Activated CD8-positive, alpha-beta memory T cell treated with anti-CD3 and anti-CD28 coated beads, Interleukin-2, amount 50 U/mL, for 48 hours (primary cell): ENCODE results near the gene ERI3.

ENCODE experiments used
- DNase-seq: peaks from one replicate; pipeline ENCODE4 v3.0.0-alpha.2; 2020

ERI3 gene

GRCh38 chr1:44348061-44348485, 7.0 kb downstream of the ERI3 start:
- no peak for DNase-seq

GRCh38 chr1:44347280-44347679, 7.8 kb downstream of the ERI3 start:
- DNase-seq = no peak

DNA sequence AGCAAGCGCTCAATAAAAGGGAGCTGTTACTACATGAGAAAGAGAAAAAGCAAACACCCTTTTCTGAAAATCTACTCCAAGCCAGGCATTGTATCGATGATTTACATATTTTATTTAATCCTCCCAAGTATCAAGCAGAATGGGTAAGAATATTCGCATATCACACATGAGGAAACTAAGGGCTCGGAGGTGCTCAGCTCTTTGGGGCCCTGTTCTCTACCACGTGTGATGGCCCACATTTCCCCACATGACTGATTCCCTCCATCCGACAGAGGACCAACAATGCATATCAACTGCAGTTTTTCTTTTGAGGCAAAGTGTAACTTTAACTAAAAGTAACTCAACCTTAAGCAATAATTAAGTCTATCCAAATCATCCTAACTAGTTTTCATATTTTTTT, 8.2 kb downstream of the ERI3 start:
- no peak for DNase-seq

GRCh38 chr1:44346184-44346583, 8.9 kb downstream of the ERI3 start:
- DNase-seq = no peak

DNA sequence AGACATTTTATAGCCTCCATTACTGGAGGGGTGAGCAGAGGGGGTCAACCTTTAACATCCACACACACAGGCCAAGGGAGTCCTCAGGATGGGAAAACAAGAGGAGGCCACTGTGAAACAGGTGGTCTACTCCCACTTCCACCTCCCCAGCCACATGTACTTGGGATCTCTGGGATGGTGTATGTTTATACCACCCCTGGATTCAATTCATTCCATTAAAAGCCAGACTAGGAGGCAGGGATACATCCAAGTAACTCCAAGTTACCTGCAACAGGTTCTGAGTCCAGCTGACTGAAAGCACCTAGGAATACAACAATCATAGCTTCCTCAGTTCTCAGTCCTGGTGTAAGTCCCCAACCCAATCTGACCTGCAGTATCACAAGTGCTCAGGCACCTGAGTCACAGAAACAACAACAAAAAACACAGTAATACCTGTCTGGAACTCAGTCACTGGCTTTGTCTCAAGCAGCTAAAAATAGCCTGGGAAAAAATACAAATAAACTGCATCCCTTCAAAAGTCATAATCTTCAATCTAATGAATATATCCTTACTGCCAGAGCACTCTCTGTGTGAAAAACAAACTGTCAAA, 9.8 kb downstream of the ERI3 start:
- DNase-seq = no peak

GRCh38 chr1:44339731-44340130, 15.3 kb downstream of the ERI3 start:
- DNase-seq = no peak

DNA sequence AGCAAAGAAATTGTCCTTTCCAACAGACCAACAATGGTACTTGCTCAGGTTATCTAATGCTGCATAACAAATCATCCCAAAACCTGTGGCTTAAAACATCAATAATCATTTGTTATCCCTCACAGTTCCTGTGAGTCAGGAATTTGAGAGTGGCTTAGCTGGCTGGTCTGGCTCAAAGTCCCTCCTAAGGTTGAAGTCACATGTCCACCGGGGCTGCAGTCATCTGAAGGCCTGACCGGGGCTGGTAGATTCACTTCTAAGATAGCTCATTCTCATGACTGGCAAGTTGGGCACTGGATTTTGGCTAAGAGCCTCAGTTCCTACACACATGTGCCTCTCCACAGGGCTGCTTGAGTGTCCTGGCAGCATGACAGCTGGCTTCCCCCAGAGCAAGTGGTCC, 16.9 kb downstream of the ERI3 start:
- DNase-seq = no peak

DNA sequence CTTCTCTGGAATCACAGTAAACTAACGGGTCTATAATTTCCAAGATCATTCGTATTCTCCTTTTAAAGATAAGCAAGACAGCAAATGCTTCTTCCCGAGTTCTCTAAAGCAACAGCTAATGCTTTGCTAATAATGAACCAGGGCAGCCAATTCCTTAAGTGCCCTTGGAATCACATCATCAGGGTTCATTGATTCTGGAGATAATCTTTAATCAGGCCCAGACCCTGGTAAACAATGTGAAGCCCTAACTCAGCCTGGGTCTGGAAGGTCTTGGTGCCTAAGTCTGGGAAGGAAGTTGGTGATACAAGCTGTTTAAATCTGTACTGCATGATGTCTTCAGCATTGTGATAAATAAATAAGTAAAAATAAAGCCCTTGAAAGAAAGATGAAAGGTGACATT, 18.4 kb downstream of the ERI3 start:
- no peak for DNase-seq

- DNase-seq = no peak
Measured at GRCh38 chr1:44334968-44335367, 20.1 kb downstream of the ERI3 start.

DNA sequence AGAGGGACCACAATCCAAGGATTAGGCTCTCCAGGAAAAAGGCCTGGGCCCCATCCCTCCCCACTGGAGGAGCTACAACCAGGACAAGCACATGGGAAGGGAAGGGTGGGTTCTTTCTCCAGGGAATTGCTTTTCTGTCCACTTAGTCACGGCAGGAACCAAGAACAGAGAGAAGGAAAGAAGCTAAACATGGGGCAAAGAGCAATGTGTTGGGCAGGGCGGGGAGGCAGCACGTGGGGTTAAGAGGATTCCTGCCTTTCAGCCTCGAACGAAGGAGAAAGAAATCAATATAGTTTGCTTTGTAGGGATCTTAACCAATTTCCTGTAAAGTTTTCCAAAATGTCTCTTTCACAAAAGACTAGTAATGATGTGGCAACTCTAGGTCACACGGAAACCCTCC, 21.7 kb downstream of the ERI3 start:
- DNase-seq = no peak

DNA sequence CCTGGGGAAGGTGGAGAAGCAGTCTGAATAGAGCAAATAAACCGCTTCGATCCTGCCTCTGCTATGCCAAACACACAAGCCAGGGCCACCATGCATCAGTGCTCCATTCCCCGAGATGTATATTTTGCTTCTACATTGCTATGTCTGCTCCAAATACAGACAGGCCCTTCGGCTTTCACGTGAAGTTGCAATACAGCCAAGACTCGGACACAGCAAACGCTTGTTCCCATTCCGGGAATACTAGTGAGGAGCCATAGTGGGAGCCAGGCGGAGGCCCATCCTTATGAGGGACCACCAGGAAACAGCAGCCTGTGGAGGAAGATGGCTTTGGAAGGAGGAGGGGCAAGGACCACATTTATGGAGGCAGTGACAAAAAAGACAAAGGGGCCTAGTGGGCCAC, 22.6 kb downstream of the ERI3 start:
- DNase-seq = no peak

GRCh38 chr1:44330935-44331334, 24.1 kb downstream of the ERI3 start:
- DNase-seq = no peak

DNA sequence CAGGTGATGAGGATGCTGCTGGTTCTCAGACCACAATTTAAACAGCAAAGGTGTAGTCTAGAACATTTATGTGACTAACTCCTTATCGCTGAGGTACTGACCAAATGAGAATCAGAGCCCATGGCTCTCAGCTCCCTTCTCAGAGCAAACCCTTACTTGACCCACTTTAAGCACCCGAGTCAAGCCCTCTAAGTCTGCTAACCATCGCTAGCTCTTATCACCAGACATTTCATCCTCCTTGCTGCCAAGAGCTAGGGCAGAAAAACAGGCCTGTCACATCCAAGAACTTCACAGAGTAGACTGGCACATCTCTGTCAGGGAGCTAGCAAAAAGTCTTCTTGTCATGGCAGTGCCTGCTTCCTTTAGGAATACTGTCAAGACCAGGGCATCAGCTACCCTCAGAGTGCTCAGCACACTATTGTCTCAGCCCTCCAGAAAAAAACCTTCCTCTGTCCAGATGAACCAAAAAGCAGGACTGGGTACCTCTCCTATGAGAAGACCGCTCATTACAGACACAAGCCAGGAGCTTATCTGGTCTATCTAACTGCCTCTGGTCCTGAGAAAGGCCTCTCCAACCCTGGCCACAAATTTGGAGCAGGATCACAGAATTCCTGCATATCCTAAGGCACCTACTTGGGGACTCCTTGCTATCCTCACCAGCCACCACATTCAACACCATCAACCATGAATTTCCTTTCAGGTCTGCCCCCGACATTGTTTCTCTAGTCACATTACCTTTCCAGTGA, 26.2 kb downstream of the ERI3 start:
- DNase-seq = no peak

GRCh38 chr1:44327679-44328491, 27.2 kb downstream of the ERI3 start:
- no peak for DNase-seq

- no peak for DNase-seq
Measured at GRCh38 chr1:44326821-44327465, 28.1 kb downstream of the ERI3 start.

GRCh38 chr1:44326024-44326701, 28.9 kb downstream of the ERI3 start:
- no peak for DNase-seq

DNA sequence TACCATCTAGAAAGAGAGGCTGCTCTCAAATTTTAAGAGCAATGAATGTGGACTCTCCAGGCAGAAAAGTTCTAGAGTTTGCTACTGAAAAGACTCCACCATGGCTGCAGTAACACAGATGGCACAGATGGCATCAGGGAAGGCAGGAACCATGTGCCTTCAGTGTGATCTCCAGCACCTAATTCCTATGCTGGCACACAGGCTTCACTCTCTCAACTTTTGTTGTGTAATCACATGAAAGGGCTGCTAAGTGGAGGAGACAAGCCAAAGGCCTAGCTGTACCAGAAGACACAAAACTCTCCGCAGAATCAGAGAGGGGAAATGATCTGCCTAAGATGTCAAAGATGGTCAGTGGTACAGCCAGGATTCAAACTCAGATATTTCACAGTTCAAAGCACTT, 31.1 kb downstream of the ERI3 start:
- no peak for DNase-seq

DNA sequence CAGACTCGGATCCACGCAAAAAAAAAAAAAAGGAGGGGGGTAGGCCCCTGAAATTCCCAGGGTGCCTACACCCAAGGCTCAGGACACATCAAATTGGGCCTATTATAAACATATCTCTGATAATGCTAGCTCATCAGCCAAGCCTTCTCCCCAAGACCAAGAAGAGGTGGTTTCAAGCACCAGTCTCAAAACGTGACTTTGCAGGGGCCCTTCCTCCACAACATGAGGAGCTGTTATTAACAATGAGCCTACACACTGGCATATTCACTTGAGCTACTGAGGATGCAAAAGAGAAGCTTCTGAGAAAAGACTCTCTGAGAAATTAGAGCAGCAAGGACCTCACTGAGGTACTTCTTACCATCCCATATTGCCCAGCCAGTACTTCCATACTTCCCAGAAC, 32.7 kb downstream of the ERI3 start:
- no peak for DNase-seq

GRCh38 chr1:44321466-44321865, 33.6 kb downstream of the ERI3 start:
- no peak for DNase-seq

DNA sequence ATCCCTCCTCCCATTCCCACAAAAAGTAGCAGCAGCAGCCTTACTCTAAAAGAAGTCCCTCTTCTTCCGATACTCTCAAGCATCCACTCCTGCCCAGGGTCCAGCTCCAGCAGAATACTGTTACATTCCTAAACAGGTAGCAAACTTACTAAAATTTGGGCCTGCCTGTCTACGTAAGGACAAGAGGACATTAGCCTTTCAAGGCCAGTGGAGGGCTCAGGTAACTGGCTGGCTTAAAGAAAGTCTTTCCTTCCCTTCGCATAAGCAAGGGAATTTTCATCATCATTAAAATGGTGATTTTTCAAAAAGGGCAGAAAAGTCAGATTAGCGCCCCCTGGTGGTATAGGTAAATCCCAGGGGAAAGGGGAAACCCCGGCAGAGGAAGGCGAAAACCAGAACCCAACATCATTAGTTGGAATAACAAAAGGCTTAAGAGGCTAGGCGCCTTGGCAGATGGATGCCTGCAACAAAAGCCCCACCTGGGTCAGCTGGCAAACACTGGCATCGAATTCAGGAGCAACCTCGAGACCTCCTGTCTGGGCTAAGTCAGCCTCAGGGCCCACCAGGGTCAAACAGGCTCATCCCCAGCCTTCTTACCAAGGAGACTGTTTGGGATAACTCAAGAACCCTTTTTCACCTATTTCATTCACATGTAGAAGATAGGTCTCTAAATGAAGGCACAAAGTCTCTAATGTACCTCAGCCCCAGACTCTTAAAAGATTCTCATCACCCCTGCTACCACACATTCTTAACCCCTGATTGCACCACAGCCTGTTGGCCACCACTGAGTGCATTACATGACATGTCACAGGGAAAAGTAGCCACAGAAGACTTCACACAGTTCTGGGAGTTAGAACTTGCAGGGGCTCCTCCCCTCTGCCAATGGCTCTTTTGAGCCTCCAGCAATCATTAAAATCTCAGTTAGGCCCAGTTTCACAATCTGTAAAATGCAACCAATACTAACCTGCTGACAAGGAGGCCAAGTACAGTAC, 36.7 kb downstream of the ERI3 start:
- peak; percentile 62 for DNase-seq

- DNase-seq = no peak
Measured at GRCh38 chr1:44316231-44316759, 38.8 kb downstream of the ERI3 start.
